Measurements from ENCODE around the gene SHMT2.

SHMT2 gene

DNA sequence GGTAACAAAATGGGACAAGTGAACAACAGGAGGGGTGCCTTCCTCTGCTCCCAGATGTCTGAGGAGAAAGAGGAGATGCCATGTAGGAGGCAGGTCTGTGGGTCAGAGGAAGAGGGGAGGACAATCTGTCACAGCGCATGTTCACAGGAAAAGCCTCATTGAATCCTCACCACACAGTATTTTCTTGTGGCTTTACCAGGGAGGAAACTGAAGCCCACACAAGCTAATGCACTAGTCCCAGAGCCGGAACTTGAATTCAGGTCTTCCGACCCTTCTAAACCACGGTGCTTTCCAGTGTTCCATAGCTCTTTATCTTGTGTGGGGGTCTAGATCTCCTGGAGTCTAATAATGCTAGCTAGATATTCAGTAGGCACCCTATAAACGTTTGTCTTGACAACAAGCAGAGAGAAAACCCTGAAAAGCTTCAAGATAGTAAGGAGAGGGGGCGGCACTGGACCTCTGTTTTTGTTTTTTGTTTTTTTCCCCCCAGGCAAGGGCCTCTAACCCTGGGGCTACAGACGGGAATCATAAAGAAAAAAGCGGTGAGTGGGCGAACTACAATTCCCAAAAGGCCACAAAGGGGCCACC lies 371 bp upstream of the SHMT2 start:
- DNase-seq = no peak

DNA sequence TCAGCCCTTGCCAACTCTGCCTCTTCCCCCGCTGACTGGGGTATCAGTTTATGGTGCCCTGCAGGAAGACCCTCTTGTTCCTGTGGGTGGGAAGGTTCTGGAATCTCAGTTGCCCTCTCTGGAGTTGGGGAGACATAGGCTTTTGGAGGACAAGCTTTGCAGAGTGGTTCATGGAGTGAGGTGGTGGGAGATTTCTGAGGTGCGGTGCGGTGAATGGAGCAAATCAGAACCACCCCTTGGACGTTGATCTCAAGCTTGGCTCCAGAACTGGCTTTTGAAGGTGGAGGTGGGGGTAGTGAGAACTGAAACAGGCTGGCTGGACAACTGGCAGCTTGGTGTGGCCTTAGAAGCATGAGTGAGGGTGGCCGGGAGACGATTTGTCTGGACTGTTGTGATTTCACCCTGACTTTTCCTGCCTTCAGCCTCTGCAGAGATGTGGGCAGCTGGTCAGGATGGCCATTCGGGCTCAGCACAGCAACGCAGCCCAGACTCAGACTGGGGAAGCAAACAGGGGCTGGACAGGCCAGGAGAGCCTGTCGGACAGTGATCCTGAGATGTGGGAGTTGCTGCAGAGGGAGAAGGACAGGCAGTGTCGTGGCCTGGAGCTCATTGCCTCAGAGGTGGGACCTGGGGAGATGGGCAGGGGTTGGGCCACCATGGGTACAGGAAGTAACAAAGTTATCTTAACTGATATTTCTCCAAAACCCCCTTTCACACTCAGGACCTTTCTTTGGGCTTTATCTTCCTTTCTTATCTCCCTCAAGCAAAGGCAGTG lies 1.1 kb downstream of the SHMT2 start:
- DNase-seq = no peak

DNA sequence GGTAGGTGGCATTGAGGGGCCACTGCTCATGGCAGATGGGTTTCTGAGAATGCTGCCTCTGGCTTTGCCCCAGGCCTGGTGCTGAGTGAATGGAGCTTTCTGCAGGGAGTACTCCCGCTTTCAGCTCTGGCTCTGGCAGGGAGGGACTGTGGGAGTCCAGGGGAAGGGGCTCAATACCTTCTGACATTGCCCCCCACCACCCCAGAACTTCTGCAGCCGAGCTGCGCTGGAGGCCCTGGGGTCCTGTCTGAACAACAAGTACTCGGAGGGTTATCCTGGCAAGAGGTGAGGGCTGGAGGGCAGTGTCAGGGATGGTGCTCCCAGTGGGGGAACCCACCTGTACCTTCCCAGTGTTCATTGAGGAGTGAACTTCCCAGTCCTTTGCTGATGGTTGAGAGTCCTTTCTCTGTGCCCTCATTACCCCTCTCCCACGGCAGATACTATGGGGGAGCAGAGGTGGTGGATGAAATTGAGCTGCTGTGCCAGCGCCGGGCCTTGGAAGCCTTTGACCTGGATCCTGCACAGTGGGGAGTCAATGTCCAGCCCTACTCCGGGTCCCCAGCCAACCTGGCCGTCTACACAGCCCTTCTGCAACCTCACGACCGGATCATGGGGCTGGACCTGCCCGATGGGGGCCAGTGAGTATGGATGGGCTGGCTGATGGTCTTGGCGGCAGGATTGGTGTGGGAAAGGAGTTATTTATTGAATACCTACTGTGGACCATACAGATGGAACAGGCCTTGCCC lies 1.9 kb downstream of the SHMT2 start:
- DNase-seq = no peak

DNA sequence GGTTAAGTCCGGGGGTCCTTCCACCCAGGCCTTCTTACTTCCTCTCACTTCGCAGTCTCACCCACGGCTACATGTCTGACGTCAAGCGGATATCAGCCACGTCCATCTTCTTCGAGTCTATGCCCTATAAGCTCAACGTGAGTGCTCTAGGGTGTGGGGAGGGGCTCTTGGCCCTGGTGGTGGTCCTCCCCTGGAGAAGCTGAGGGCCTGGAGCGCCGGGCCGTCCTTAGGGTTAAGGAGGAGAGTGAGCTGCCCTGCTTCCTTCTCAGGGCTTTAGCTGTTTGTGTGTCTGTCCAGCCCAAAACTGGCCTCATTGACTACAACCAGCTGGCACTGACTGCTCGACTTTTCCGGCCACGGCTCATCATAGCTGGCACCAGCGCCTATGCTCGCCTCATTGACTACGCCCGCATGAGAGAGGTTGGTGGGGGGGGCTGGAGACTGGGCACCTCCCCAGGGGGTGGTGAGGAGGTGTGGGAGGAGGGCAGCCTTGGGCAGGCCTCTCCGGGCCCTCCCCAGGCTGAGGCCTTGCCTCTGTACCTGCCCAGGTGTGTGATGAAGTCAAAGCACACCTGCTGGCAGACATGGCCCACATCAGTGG lies 2.7 kb downstream of the SHMT2 start:
- no peak for DNase-seq

DNA sequence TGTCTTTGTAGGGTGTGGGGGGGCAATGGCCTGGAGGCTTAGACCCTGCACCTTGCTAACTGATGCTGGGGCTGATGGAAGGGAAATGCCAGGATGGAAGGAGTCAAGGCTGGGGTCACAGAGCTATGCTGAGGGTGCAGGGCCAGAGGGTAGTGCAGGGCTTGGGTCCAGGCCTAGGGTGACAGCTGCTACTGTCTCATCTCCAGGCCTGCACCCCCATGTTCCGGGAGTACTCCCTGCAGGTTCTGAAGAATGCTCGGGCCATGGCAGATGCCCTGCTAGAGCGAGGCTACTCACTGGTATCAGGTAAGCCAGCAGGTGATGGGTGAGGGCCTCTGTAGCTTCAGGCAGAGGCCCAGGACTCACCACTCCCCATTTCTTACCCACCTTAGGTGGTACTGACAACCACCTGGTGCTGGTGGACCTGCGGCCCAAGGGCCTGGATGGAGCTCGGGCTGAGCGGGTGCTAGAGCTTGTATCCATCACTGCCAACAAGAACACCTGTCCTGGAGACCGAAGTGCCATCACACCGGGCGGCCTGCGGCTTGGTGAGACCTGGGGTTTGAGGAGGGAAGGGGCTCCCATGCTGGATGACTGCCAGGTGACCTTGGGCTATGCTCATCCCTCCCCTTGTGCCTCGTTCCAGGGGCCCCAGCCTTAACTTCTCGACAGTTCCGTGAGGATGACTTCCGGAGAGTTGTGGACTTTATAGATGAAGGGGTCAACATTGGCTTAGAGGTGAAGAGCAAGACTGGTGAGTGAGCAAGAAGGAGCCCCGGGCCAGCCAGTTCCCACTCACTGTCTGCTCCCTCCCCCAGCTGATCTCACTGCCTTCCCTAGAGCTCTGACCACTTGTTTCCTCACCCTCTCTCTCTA lies 4.1 kb downstream of the SHMT2 start:
- no peak for DNase-seq

DNA sequence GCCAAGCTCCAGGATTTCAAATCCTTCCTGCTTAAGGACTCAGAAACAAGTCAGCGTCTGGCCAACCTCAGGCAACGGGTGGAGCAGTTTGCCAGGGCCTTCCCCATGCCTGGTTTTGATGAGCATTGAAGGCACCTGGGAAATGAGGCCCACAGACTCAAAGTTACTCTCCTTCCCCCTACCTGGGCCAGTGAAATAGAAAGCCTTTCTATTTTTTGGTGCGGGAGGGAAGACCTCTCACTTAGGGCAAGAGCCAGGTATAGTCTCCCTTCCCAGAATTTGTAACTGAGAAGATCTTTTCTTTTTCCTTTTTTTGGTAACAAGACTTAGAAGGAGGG lies 4.7 kb downstream of the SHMT2 start:
- DNase-seq = no peak

DNA sequence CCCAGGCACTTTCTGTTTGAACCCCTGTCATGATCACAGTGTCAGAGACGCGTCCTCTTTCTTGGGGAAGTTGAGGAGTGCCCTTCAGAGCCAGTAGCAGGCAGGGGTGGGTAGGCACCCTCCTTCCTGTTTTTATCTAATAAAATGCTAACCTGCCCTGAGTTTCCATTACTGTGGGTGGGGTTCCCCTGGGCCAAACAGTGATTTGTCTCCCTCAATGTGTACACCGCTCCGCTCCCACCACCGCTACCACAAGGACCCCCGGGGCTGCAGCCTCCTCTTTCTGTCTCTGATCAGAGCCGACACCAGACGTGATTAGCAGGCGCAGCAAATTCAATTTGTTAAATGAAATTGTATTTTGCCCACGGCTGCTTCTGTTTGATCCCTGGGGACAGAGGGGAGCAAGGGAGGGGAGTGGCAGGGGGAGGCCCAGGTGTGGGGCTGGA lies 5.1 kb downstream of the SHMT2 start:
- DNase-seq = no peak

DNA sequence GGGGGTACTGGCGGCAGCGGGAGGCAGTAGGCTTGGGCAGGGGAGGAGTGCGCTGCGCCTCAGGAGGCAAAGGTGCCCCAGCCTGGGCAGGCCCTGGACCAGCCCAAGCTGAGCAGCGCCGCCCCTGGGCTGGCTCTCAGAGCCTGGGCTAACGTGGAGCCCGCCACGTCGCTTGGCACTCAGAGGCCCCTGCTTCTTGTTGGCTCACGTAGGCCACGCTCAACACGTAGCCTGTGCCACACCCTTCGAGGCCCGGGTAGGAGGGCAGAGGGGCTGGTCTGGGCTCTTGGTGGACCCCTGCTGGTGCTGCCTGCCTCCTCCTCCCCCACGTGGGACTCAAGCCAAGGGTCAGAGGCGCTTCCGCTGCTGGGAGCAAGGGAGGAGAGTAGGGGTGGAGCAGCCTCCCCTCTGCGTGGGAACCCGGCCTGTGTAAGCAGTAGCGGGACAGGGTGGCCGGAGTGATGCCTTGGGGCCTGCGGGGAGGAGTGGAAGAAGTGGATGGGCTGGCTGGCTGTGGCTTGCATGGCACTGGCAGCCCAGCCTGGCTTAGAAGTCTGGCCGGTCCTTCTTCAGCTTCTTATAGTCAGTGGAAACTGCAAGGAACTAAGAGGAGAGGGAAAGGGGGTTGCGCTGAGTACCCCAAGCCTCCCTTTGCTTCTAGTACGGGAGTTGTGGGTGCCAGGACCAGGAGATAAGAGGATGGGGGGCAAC lies 5.7 kb downstream of the SHMT2 start:
- DNase-seq = peak; percentile 73 to 87

DNA sequence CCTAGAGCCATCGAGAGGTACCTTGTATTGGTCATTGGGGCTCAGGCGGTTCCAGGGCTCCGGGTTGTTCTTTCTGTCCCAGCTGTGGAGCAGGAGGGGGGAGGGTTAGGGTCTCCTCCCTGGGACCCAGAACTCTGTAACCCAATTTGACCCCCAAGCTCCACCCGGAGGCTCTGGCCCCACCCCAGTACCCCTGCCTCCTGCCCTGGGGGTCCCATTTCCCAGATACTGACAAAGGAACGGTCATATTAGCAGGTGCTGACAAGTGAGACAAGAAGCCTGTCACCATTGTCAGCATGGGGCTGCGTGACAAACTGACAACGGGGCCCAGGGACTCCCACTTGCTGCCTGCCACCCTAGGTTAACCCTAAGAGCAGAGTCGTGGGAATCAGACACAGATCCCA lies 6.2 kb downstream of the SHMT2 start:
- no peak for DNase-seq

DNA sequence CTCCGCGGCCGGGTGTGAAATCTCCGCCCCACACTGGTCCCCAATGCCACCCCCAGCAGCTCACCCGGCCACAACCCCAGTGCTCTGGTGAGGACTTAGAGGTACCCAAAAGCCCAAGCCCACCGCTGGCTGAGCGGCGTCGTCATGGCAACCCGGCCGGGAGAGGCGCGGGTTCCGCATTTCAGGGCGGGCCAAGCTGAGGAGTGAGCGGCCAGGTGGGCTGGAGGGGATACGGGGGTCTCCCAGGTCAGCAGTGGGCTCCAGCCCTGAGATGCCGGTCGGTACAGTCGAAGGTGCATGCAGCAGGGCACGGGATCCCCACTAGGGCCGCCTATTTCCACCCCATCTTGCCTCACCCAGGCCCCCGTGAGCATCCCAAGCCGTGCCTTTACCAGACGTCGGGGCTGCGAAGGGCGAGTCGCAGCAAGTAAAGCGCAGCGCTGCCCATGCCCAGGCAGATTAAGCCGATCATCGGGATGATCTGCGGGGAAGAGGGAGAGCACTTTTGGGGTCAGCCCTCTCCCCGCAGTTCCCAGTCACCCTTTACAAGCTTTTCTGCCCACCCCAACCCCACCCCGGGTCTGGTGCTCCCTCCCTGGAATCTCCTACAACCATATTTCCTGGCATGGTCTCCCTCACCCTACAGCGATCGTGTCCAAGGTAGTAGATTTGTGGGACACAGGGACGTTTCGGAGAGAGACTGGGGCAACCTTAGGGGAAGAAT lies 6.9 kb downstream of the SHMT2 start:
- DNase-seq = peak in 1 of 2 experiments; percentile 73

DNA sequence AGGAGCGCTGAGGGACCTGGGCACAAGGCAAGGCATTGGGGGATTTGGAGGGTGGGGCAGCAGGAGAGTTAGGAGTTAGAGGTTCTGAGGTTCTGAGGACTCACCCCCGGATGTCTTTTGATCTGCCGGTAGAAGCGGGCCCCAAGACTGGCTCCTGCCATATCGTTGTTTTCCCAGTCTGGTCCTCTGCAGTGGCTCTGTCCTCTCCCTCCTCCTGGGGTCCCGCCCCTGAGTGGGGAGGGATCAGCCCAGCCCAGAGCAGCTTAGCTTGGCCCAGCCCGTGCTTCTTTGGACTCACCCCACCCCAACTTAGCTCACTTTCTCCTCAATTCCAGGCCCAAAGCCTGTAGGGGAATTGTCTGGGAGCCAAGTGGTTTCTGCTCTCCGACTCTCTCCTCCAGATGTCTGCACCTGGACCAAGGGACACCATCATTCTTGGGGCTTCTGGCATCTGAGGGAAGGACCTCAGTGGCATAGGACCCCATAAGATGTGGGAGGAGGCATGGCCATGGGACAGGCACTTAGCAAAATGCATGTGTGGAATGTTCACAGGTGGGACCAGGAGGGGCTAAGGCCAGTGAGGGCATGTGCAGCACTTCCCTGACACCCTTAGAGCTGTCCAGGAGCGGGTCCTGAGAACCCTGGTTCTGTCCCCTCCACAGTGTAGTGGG lies 7.5 kb downstream of the SHMT2 start:
- peak; percentile 43 to 71 for DNase-seq

DNA sequence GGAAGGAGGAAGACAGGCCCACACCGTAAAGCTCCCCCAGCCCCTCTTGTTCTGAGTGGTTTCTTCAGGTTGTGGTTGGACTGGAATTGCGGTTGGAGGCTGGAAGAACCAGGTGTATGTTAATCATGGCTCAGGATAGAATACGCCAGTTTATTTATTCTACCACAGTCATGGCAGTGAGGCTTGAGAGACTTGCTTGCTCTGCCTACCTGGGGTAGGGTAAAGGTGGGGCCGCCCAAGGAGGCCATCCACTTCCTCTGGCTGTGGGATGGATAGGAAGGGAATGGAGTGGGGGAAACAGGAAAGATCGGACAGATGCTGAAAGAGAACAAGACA lies 8.1 kb downstream of the SHMT2 start:
- DNase-seq = peak; percentile 92

DNA sequence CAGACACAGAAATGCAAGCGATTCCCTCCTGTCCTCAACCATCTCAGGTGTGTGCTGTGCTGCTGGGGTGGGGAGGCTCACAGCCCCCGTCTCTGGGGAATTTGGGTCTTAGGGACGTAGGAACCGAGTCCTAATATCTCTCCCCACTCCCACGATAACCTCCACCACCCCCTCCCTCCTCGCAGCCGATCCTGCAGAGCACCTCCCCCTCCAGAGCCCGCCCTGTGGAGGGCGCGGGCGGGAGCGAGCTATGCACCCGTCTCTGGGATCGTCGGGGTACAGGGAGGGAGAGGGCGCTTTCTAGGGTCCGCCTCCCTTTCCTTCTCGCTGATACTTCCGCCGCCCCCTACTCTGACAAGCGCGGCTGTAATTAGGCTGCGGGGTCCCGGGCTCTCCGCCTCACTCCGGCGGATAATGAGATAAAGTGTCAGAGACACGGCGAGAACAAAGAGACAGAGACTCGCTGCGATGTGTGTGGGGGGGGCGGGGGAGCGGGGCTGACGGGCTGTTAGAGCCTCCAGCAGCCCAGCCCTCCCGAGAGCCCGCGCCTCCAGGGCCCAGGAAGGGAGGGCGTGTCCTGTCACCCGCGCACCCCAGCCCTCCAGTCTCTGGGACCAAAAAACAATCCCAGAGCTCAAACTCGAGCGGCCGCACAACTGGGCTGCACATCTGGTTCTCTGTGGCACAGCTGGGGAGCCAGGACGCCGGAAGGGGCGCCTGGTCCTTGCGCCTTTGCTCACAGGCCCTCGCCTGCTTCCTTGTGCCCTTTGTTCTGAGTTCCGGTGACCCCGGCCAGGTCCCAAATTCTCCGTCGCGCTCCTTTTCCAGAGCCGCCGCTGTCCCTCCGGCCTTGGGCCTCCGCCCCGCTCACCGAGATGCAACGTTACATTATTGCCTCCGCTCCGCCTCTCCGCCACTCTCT lies 8.7 kb downstream of the SHMT2 start:
- DNase-seq = peak; percentile 64 to 88

DNA sequence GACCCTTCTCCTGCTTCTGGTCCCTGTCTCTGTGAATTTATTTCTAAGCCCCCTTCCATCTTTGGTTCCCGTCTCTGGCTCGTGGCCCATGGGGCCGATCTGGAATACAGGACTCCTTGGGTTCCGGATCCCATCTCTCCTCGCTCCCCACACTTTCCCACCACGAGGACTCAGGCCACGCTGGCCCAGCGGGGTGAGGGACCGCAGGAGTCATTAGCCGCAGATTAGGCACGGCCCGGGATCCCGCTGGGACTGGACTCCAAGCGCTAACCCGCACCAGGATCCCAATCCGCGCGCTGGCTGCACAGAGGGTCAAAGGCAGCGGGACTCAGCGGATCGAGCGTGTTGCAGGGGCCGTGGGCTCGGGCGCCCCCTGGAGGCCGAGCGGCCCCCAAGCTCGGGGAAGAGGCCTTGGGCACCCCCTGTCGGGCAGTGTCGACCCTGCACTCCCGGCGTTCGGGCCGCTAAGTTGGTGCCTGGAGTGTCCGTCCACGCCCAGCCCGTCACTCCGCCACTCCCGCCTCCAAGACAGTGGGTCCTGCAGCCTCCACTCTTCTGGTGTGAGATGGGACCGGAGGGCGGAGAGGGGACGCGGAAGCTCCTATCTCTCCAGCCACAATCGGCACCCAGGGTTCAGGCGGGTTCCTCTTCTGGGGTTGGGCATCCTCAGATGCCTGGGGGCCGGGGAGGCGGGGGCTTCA lies 9.5 kb downstream of the SHMT2 start:
- DNase-seq = peak; percentile 83 to 94

DNA sequence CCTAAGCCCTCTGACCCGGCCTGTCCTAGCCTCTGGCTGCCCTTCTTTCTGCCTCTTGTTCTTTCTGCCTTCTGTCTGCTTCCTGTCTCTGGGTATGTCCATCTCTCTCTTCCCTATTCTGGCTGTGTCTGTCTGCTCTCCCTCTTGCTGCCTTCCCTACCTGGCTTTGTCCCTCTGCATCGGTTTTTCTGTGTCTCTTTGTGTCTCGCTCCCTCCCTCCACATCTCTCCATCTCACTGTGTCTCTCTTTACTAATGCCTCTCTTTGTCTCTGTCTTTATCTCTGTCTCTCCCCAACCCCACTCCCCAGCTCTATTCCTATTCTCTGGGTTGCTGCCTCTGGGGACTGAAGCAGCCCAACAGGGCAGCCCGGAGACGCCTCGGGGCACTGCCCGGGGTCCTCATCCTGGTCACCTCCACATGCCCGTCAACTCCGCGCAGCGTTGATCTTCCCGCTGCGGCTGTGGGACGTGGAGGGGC lies 10.1 kb downstream of the SHMT2 start:
- peak; percentile 74 to 75 for DNase-seq

DNA sequence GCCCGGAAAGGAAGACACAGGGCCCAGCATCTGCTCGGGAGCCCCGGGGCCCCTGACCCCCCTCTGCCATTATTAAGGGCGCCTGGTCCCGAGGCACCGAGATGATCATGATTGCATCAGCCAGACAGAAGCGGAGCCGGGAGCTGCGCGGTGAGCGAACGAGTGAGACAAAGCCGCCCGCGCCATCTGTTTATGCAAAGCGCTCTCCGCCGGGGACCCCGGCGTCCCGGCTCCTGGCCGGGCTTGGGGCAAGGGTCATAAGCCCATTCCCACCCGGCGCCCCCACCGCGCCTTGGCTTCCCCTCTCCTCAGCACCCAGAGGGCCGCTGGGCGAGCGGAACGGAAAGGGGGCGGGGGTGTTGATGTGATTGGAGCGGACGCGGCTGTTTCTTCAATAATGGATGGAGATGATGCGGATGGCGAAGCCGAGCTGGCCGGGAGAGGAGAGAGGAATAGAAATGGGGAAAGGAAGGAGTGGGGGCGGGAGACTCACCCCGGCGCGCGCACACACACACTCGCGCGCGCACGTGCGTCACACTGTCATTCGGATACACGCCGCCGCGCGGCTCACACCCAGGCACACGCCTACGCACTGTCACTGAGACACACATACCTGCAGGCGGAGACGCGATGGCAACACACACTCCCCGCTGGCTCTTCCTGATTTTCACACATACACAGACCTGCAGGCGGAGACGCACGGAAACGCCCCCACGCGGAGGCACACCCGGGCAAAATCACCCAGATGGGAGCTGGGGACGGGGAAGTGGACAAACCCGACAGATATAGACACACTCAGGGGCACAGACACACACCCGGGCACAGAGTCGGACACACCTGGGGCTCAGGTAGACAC lies 10.8 kb downstream of the SHMT2 start:
- DNase-seq = peak; percentile 89 to 91

DNA sequence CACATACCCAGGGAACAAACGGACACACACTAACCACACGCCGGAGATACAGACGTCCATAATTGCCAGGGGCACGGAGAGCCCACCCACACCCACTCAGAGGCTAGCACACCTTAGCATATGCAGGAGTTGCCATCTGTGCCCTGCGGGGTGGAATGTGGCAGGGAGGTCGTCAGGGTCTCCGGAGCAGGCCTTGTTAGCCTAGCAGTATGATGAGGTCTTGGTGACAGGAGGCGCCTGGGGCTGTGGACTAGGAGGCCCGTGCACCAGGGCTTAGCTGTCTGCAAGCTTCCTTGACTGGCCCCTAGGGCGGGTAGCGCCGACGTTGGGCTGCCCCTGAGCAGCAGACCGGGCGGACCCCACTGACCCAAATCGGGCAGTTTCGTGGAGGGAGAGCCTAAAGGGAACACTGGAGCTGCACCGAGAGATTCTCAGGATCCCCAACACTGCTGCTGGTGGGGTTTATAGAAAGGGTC lies 11.5 kb downstream of the SHMT2 start:
- DNase-seq = peak; percentile 55 to 80

Measured in NCI-H526 (cell line).